RWPE1 (cell line): ENCODE data around the gene INTS7.

ENCODE experiments used
- CTCF ChIA-PET: fragments of 350-600 bp; sonication (Branson Sonifier 250); formaldehyde crosslinking; extraction: SDS; loops from one replicate; lab custom pipeline; 2021; lab: Yijun Ruan, JAX
- POLR2A ChIA-PET: fragments of 400-600 bp; formaldehyde crosslinking; extraction: SDS; loops from one replicate; lab custom pipeline; 2020; ENCODE audit warnings: antibody characterized with exemption; ENCODE audit not compliant: low non-redundant PET; lab: Yijun Ruan, JAX
- DNase-seq: peaks from one replicate; pipeline ENCODE4 v3.0.0; 2012; ENCODE audit warnings: low spot score
- H3K27ac ChIP-seq: fragments of 450-650 bp; 2 replicates; pipeline ENCODE4 v1.5.1; 2017
- CTCF ChIP-seq: fragments of 450-650 bp; conservative IDR thresholded peaks from 2 replicates; pipeline ENCODE4 v1.5.1; 2017; ENCODE audit warnings: low read depth, mild to moderate bottlenecking

The INTS7 gene

GRCh38 chr1:212035123-212035834 lies at the start of gene INTS7, which contains the start of gene DTL:
Gene INTS7, minus strand, starts transcription at chr1:212035557. Its CDS starts 120 bp downstream, at chr1:212035437.
Gene DTL, plus strand, starts transcription at chr1:212035748. Its CDS starts 143 bp downstream, at chr1:212035891.
- POLR2A ChIA-PET: no interaction called here
- DNase-seq: peak; percentile 100
- peak; percentile 95 for TF ChIP-seq CTCF
- CTCF ChIA-PET: interaction anchor here (0.5 to 3.1 kb wide), 25 partner anchors 9 to 1813 kb away, joined by 3 to 15 read pairs (median 4); no protein-coding TSS in a partner anchor
- peak within 1 kb of the TSS; percentile 92 for H3K27ac ChIP-seq

- DNase-seq: no peak
- ChIA-PET POLR2A (no interaction called here), CTCF (interaction anchor here (1.4 kb wide), 1 partner anchor 12 kb away, joined by 3 read pairs; no protein-coding TSS in a partner anchor)
- no peak overlapping the region for H3K27ac ChIP-seq
- TF ChIP-seq CTCF: no peak
These were observed 47.5 kb upstream of the INTS7 start for GRCh38 chr1:212082765-212083406.

GRCh38 chr1:212078826-212079225 lies 43.5 kb upstream of the INTS7 start:
- TF ChIP-seq CTCF: no peak
- H3K27ac ChIP-seq: no peak overlapping the region
- no peak for DNase-seq
- CTCF ChIA-PET: interaction anchor here (0.6 kb wide), 1 partner anchor 86 kb away, joined by 3 read pairs; no protein-coding TSS in a partner anchor
- POLR2A ChIA-PET: no interaction called here

GRCh38 chr1:212077028-212077427 lies 41.7 kb upstream of the INTS7 start:
- H3K27ac ChIP-seq: no peak overlapping the region
- POLR2A ChIA-PET: no interaction called here
- DNase-seq: peak; percentile 34
- CTCF ChIA-PET: interaction anchor here (1.4 kb wide), 1 partner anchor 11 kb away, joined by 5 read pairs; no protein-coding TSS in a partner anchor
- no peak for TF ChIP-seq CTCF

GRCh38 chr1:212074856-212075255 lies 39.5 kb upstream of the INTS7 start:
- POLR2A ChIA-PET: no interaction called here
- no peak overlapping the region for H3K27ac ChIP-seq
- CTCF ChIA-PET: no interaction called here
- no peak for DNase-seq
- no peak for TF ChIP-seq CTCF

GRCh38 chr1:212074313-212074712 lies 39.0 kb upstream of the INTS7 start:
- DNase-seq: no peak
- ChIA-PET POLR2A (no interaction called here), CTCF (no interaction called here)
- no peak overlapping the region for H3K27ac ChIP-seq
- TF ChIP-seq CTCF: no peak
